T-cell (primary cell): ENCODE data around the gene ARMH1. TPM values are rescaled to one million over a fixed set of nuclear protein-coding genes. Genes with fewer than 3 reads are reported as not detected.
"Not testable (repeated sequence)": the region's sequence is repeated elsewhere in the genome, so short reads cannot be mapped to it uniquely, and the experiment has no call there.

Experiments
- ATAC-seq, 4 experiments: fragments of 200-7000 bp in 3 of 4; fragments of 150-1000 bp in 1 of 4; cut with Tn5 transposase; replicated peaks in 1 of 4; 1 replicate in 3 of 4; 2 replicates in 1 of 4; pipeline ENCODE4 v1.10.0; 2021; ENCODE audit warnings: moderate library complexity in 3 of 4, mild to moderate bottlenecking in 2 of 4, moderate number of reproducible peaks in 1 of 4
- CTCF ChIA-PET, 2 donors: fragments of 300-600 bp; sonication (Branson Sonifier 250); formaldehyde crosslinking; loops; one replicate each; lab custom pipeline; 2022; ENCODE audit warnings: antibody characterized with exemption in 2 of 2; lab: Charles Lee
- POLR2A ChIA-PET, 2 donors: fragments of 300-600 bp; sonication (Branson Sonifier 250); formaldehyde crosslinking; loops; one replicate each; lab custom pipeline; 2022; ENCODE audit warnings: antibody characterized with exemption in 2 of 2; lab: Charles Lee
- DNase-seq, 35 experiments: peaks; one replicate each; pipeline versions ENCODE4 v3.0.0 to v3.0.0-alpha.2; 2013 to 2023
- H3K27ac ChIP-seq: one replicate; pipeline ENCODE4 v1.5.1; 2013; ENCODE audit warnings: low read length
- H3K27me3 ChIP-seq, 2 experiments: replicated peaks in 1 of 2; 1 replicate in 1 of 2; 2 replicates in 1 of 2; pipeline versions ENCODE4 v1.6.1 to v1.7.0; 2013; ENCODE audit warnings: low read length in 1 of 2, mixed read lengths in 1 of 2; ENCODE audit not compliant: control insufficient read depth in 2 of 2, insufficient read depth in 2 of 2; ENCODE audit errors: extremely low read depth in 1 of 2
- H3K36me3 ChIP-seq, 2 donors: 1 replicate in 1 of 2; 2 replicates in 1 of 2; pipeline versions ENCODE4 v1.6.1 to v1.7.0; 2013; ENCODE audit warnings: low read length in 1 of 2; ENCODE audit not compliant: control insufficient read depth in 2 of 2, insufficient read depth in 1 of 2; ENCODE audit errors: extremely low read depth in 1 of 2
- H3K4me1 ChIP-seq, 2 experiments: 1 replicate in 1 of 2; 2 replicates in 1 of 2; pipeline versions ENCODE4 v1.6.1 to v1.7.0; 2013; ENCODE audit warnings: low read length in 2 of 2, mixed read lengths in 1 of 2; ENCODE audit not compliant: insufficient read depth in 2 of 2, control insufficient read depth in 1 of 2; ENCODE audit errors: extremely low read depth in 1 of 2
- H3K4me3 ChIP-seq, 2 donors: 1 replicate in 1 of 2; 2 replicates in 1 of 2; pipeline versions ENCODE4 v1.5.1 to v1.7.0; 2013; ENCODE audit warnings: mild to moderate bottlenecking in 2 of 2, low read length in 1 of 2, moderate library complexity in 1 of 2; ENCODE audit not compliant: control insufficient read depth in 1 of 2; ENCODE audit errors: extremely low read depth in 1 of 2
- H3K9me3 ChIP-seq: 2 replicates; pipeline ENCODE4 v1.7.0; 2013
- H3K27ac Mint-ChIP-seq, 2 donors: one replicate each; pipeline ENCODE4 v1.8.0; 2020 to 2021; ENCODE audit warnings: mild to moderate bottlenecking in 2 of 2, mixed read lengths in 2 of 2
- H3K27me3 Mint-ChIP-seq, 2 donors: one replicate each; pipeline ENCODE4 v1.8.0; 2021 to 2022; ENCODE audit warnings: mixed read lengths in 2 of 2
- H3K36me3 Mint-ChIP-seq: one replicate; pipeline ENCODE4 v1.8.0; 2021; ENCODE audit warnings: mixed read lengths
- H3K4me1 Mint-ChIP-seq, 3 donors: one replicate each; pipeline ENCODE4 v1.8.0; 2020 to 2022; ENCODE audit warnings: mixed read lengths in 3 of 3, mild to moderate bottlenecking in 1 of 3
- H3K4me3 Mint-ChIP-seq, 3 donors: one replicate each; pipeline ENCODE4 v1.8.0; 2020 to 2022; ENCODE audit warnings: mild to moderate bottlenecking in 3 of 3, mixed read lengths in 3 of 3, moderate library complexity in 3 of 3
- H3K9me3 Mint-ChIP-seq, 3 donors: one replicate each; pipeline ENCODE4 v1.8.0; 2020 to 2022; ENCODE audit warnings: mixed read lengths in 3 of 3
- WGBS: methylation state at CpG from one replicate; pipeline ENCODE4 v1.1.5; 2013; ENCODE audit warnings: missing lambda C conversion rate; ENCODE audit not compliant: insufficient coverage; 5-methylcytosine and 5-hydroxymethylcytosine counted together
- total RNA-seq, 35 experiments: library from RNA in 6 of 35; stranded (reverse) in 6 of 35; fragments of 120-200 nt in 1 of 35; gene quantifications; one replicate each; pipeline versions ENCODE4 v1.2.1 to v1.2.4 and lab custom pipeline; 2013 to 2026

Gene ARMH1
- total RNA-seq, 5 donors from 2014 or later (not counting 1 experiment from before 2014, with no cell fraction given), result 49.5 to 102 (median 89.7) TPM

DNA sequence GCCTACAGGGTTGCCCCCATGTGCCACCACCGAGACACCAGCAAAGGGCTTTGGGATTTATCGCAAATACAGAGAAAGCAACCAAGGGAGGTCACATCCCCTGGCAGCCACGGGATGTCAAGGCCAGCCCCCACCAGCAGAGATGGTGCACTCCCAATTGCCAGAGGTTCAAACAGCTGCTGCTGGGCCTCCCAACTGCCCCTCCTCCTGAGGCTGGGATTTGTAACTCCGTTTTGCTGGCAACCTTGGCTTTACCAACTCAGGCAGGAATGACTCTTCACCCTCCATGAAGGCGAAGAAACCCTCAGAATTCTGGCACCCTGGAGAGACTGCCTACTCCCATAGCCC, 11.9 kb upstream of the ARMH1 start:
- Histone ChIP-seq H3K9me3 (no peaks in the 10 kb centered on the region), H3K36me3 (no peaks in the 10 kb centered on the region), H3K27ac (no peak overlapping the region), H3K4me3 (no peak overlapping the region), H3K27me3 (no peaks in the 10 kb centered on the region), H3K4me1 (peaks cover 2 to 13% of the 10 kb centered on the region in 2 experiments)
- no peak for DNase-seq
- ChIA-PET CTCF (no interaction called here), POLR2A (no interaction called here)
- 88% methylated on average over 4 of the region's 5 CpGs for WGBS
- no peaks in the 10 kb centered on the region for H3K36me3 Mint-ChIP-seq
- H3K9me3 Mint-ChIP-seq, result no peaks in the 10 kb centered on the region
- peaks cover 15 to 17% (median 15%) of the 10 kb centered on the region in 3 donors for H3K4me1 Mint-ChIP-seq
- H3K27ac Mint-ChIP-seq, result no peak overlapping the region
- ATAC-seq, result no peak
- no peak overlapping the region for H3K4me3 Mint-ChIP-seq
- H3K27me3 Mint-ChIP-seq, result no peaks in the 10 kb centered on the region

DNA sequence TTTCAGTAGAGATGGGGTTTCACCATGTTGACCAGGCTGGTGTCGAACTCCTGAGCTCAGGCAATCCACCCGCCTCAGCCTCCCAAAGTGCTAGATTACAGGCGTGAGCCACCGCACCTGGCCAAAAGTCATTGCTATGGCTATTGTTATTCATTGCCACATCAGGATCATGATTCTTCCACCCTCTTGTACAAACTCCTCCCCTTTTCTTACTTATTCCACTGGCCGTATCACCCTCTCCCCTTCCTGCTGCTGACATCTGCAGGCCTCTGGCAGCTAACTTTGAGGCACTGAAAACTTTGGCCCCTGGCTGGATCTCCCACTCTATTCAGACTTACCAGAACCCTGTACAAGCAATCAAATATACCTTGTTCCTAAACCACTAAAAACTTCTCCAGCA, 11.1 kb upstream of the ARMH1 start:
- Mint-ChIP-seq H3K4me3 (no peak overlapping the region), H3K4me1 (peaks cover 15 to 17% (median 15%) of the 10 kb centered on the region in 3 donors), H3K36me3 (no peaks in the 10 kb centered on the region), H3K27me3 (no peaks in the 10 kb centered on the region), H3K27ac (peak overlapping the region; percentile 10 to 14), H3K9me3 (no peaks in the 10 kb centered on the region)
- POLR2A ChIA-PET, result no interaction called here
- no peaks in the 10 kb centered on the region for H3K27me3 ChIP-seq
- H3K9me3 ChIP-seq, result no peaks in the 10 kb centered on the region
- peaks cover 2 to 13% of the 10 kb centered on the region in 2 experiments for H3K4me1 ChIP-seq
- H3K27ac ChIP-seq, result no peak overlapping the region
- no peak for DNase-seq
- 91% methylated on average over 5 of the region's 5 CpGs for WGBS
- no peak overlapping the region for H3K4me3 ChIP-seq
- CTCF ChIA-PET, result interaction anchor here in 1 of 2 donors (1.6 kb wide), 1 partner anchor 10 kb away, joined by 5 read pairs; no protein-coding TSS in a partner anchor
- ATAC-seq, result no peak
- H3K36me3 ChIP-seq, result no peaks in the 10 kb centered on the region

GRCh38 chr1:44664730-44665370, 9.7 kb upstream of the ARMH1 start:
- WGBS, result 33% methylated on average over 12 of the region's 12 CpGs

DNA sequence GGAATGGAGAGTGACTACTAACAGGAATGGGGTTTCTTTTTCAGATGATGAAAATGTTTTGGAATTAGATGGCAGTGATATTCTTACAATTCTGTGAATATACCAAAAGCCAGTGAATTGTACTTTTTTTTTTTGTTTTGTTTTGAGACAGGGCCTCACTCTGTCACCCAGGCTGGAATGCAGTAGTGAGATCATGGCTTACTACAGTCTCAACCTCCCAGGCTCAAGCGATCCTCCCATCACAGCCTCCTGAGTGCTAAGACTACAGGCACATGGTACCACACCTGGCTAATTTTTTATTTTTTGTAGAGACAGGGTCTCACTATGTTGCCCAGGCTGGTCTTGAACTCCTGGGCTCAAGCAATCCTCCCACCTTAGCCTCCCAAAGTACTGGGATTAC, 7.8 kb upstream of the ARMH1 start:
- H3K27ac Mint-ChIP-seq, H3K4me3 ChIP-seq, H3K9me3 ChIP-seq, POLR2A ChIA-PET, H3K4me3 Mint-ChIP-seq, H3K36me3 Mint-ChIP-seq, H3K27me3 Mint-ChIP-seq, DNase-seq, H3K36me3 ChIP-seq, H3K27ac ChIP-seq, CTCF ChIA-PET, H3K9me3 Mint-ChIP-seq, H3K27me3 ChIP-seq, ATAC-seq: not testable (repeated sequence)
- peaks cover 2 to 13% of the 10 kb centered on the region in 2 experiments for H3K4me1 ChIP-seq
- no CpG with 5 or more reads among the region's 1 CpG for WGBS
- H3K4me1 Mint-ChIP-seq, result peaks cover 15 to 23% (median 15%) of the 10 kb centered on the region in 3 donors

More at GRCh38 chr1:44664730-44665370, 9.7 kb upstream of the ARMH1 start:
- Histone ChIP-seq H3K27me3 (no peaks in the 10 kb centered on the region), H3K9me3 (no peaks in the 10 kb centered on the region), H3K36me3 (no peaks in the 10 kb centered on the region), H3K27ac (no peak overlapping the region), H3K4me3 (no peak overlapping the region), H3K4me1 (peaks cover 2 to 13% of the 10 kb centered on the region in 2 experiments)
- peaks cover 15 to 17% (median 15%) of the 10 kb centered on the region in 3 donors for H3K4me1 Mint-ChIP-seq
- peak overlapping the region; percentile 66 to 70 for H3K27ac Mint-ChIP-seq
- DNase-seq (peak in 4 of 35 experiments; percentile 9 to 34 (median 14)), ATAC-seq (peak in 3 of 4 experiments; percentile 69 to 83 (median 81))
- H3K36me3 Mint-ChIP-seq, result no peaks in the 10 kb centered on the region
- CTCF ChIA-PET, result interaction anchor here in 1 of 2 donors (0.6 to 1.6 kb wide), 2 partner anchors 12 to 13 kb away, joined by 3 to 5 read pairs; no protein-coding TSS in a partner anchor
- peak overlapping the region in 2 of 3 donors; percentile 25 to 53 for H3K4me3 Mint-ChIP-seq
- POLR2A ChIA-PET, result no interaction called here
- H3K27me3 Mint-ChIP-seq, result no peaks in the 10 kb centered on the region
- no peaks in the 10 kb centered on the region for H3K9me3 Mint-ChIP-seq

DNA sequence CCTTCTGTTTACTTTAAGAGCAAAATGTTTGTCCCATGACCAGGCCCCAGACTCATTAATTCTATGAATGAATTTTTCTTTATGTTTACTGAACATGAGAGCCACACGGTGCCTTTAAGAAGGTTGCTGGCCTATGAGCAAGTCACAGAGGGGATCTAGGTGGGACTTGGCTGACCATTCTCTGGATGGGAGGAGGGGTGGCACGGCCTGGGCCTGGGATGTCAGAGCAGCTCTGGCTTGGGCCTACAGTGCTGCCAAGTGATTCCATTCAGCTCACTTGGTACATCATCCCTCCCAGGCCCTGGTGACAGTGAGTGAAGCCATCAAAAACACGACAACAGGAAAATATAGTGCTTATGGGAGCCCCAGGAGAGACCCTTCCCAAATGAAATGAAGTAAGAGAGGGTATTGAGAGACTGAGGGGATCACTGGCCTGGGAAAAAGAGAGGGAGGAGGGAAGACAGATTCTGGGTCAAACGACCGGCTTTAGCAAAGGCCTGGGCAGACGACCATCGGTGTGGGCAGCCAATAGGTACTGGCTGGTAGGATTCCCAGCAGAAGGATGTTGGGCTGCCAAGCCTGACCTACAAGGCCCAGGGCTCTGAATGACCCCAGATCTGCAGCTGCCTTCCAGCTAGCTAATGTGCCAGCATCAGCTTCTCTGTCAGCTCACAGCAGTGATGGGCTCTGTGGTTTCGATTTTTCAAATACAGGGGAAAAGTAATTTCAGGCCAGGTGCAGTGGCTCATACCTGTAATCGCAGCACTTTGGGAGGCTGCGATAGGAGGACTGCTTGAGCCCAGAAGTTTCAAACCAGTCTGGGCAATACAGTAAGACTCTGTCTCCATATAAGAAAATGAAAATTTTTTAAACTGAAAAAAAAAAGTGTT, 3.5 kb upstream of the ARMH1 start:
- H3K27ac ChIP-seq, result no peak overlapping the region

GRCh38 chr1:44672254-44672955, 2.1 kb upstream of the ARMH1 start:
- H3K4me1 Mint-ChIP-seq, result peaks cover 23 to 29% (median 26%) of the 10 kb centered on the region in 3 donors
- H3K36me3 ChIP-seq, result no peaks in the 10 kb centered on the region
- no peaks in the 10 kb centered on the region for H3K9me3 Mint-ChIP-seq
- peak overlapping the region in 2 of 3 donors; percentile 85 to 90 for H3K4me3 Mint-ChIP-seq
- ChIA-PET POLR2A (interaction anchor here (0.5 to 0.6 kb wide), 2 partner anchors 68 to 1578 kb away, joined by 3 to 5 read pairs; no protein-coding TSS in a partner anchor), CTCF (interaction anchor here in 1 of 2 donors (0.6 to 1.3 kb wide), 2 partner anchors 20 to 374 kb away, joined by 3 to 4 read pairs; no protein-coding TSS in a partner anchor)
- H3K27ac Mint-ChIP-seq, result peak overlapping the region; percentile 46 to 73
- no peaks in the 10 kb centered on the region for H3K27me3 Mint-ChIP-seq
- 97% methylated on average over 8 of the region's 13 CpGs for WGBS
- peak in 3 of 35 experiments; percentile 13 to 26 (median 14) for DNase-seq
- H3K36me3 Mint-ChIP-seq, result no peaks in the 10 kb centered on the region
- H3K9me3 ChIP-seq, result no peaks in the 10 kb centered on the region
- no peak for ATAC-seq
- no peak overlapping the region for H3K27ac ChIP-seq
- no peaks in the 10 kb centered on the region for H3K27me3 ChIP-seq
- peaks cover 0 to 26% of the 10 kb centered on the region in 2 experiments for H3K4me1 ChIP-seq
- H3K4me3 ChIP-seq, result no peak overlapping the region

More for the DNA sequence above, 3.5 kb upstream of the ARMH1 start:
- ATAC-seq, result no peak
- Mint-ChIP-seq H3K27me3 (no peaks in the 10 kb centered on the region), H3K27ac (peak overlapping the region in 1 of 2 donors; percentile 25), H3K4me3 (no peak overlapping the region), H3K9me3 (no peaks in the 10 kb centered on the region), H3K36me3 (no peaks in the 10 kb centered on the region), H3K4me1 (peaks cover 23 to 29% (median 26%) of the 10 kb centered on the region in 3 donors)
- WGBS, result 90% methylated on average over 7 of the region's 10 CpGs
- Histone ChIP-seq H3K4me3 (no peak overlapping the region), H3K36me3 (no peaks in the 10 kb centered on the region), H3K9me3 (no peaks in the 10 kb centered on the region), H3K27me3 (no peaks in the 10 kb centered on the region), H3K4me1 (peaks cover 0 to 26% of the 10 kb centered on the region in 2 experiments)
- POLR2A ChIA-PET, result no interaction called here
- no peak for DNase-seq
- CTCF ChIA-PET, result no interaction called here
